Measurements from ENCODE around the gene LEMD2.

GRCh38 chr6:33801611-33802010 is 12.7 kb upstream of the LEMD2 start:
- TF ChIP-seq, protein P1, sequence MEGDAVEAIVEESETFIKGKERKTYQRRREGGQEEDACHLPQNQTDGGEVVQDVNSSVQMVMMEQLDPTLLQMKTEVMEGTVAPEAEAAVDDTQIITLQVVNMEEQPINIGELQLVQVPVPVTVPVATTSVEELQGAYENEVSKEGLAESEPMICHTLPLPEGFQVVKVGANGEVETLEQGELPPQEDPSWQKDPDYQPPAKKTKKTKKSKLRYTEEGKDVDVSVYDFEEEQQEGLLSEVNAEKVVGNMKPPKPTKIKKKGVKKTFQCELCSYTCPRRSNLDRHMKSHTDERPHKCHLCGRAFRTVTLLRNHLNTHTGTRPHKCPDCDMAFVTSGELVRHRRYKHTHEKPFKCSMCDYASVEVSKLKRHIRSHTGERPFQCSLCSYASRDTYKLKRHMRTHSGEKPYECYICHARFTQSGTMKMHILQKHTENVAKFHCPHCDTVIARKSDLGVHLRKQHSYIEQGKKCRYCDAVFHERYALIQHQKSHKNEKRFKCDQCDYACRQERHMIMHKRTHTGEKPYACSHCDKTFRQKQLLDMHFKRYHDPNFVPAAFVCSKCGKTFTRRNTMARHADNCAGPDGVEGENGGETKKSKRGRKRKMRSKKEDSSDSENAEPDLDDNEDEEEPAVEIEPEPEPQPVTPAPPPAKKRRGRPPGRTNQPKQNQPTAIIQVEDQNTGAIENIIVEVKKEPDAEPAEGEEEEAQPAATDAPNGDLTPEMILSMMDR (IDR thresholded peaks at IDR 0.05 in 2 of 3, conservative IDR thresholded peaks at IDR 0.05 in 1 of 3; ENCODE audit: borderline replicate concordance in 1 of 3, insufficient read depth in 1 of 3, low read depth in 2 of 3, low read length in 2 of 3), result no peak
- TF ChIP-seq POLR2AphosphoS5 (IDR thresholded peaks at IDR 0.05; ENCODE audit: low read depth, low read length), result no peak
- no peak for TF ChIP-seq EZH2phosphoT487 (IDR thresholded peaks at IDR 0.05; ENCODE audit: borderline replicate concordance)
